Stomach (tissue), 4 donors: ENCODE data around the gene EFHD1.

ENCODE experiments used
- EP300 ChIP-seq: sonication (generic); formaldehyde crosslinking; IDR thresholded peaks from one replicate; pipeline ENCODE4 v1.6.1; 2017; ENCODE audit warnings: antibody characterized with exemption
- POLR2A ChIP-seq, 4 donors: fragments of 450-650 bp; IDR thresholded peaks; one replicate each; pipeline ENCODE4 v1.6.1; 2016; ENCODE audit warnings: antibody characterized with exemption in 4 of 4, control low read depth in 2 of 4, mild to moderate bottlenecking in 1 of 4, moderate library complexity in 1 of 4
- POLR2AphosphoS5 ChIP-seq, 3 donors: sonication (generic); formaldehyde crosslinking; IDR thresholded peaks; one replicate each; pipeline ENCODE4 v1.6.1; 2016; ENCODE audit warnings: antibody characterized with exemption in 3 of 3
- TF ChIP-seq, protein P1 (sequence below), 7 experiments: fragments of 450-650 bp in 4 of 7; fragments of 200-600 bp in 3 of 7; sonication (generic) in 3 of 7; IDR thresholded peaks; one replicate each; pipeline ENCODE4 v1.5.1; 2016 to 2019; ENCODE audit warnings: antibody characterized with exemption in 7 of 7, control low read depth in 2 of 7, mild to moderate bottlenecking in 1 of 7

DNA sequence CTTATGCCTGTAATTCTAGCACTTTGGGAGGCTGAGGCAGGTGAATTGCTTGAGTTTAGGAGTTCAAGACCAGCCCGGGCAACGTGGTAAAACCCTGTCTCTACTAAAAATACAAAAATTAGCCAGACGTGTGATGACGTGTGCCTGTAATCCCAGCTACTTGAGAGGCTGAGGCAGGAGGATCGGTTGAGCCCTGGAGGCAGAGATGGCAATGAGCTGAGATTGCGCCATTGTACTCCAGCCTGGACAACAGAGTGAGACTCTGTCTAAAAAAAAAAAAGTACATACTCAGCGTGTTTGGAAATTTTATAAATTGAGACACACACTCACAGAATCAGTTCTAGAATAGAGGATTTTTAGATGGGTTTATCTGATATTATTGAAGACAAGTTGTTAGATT, 46.6 kb downstream of the EFHD1 start:
- TF ChIP-seq, protein P1, sequence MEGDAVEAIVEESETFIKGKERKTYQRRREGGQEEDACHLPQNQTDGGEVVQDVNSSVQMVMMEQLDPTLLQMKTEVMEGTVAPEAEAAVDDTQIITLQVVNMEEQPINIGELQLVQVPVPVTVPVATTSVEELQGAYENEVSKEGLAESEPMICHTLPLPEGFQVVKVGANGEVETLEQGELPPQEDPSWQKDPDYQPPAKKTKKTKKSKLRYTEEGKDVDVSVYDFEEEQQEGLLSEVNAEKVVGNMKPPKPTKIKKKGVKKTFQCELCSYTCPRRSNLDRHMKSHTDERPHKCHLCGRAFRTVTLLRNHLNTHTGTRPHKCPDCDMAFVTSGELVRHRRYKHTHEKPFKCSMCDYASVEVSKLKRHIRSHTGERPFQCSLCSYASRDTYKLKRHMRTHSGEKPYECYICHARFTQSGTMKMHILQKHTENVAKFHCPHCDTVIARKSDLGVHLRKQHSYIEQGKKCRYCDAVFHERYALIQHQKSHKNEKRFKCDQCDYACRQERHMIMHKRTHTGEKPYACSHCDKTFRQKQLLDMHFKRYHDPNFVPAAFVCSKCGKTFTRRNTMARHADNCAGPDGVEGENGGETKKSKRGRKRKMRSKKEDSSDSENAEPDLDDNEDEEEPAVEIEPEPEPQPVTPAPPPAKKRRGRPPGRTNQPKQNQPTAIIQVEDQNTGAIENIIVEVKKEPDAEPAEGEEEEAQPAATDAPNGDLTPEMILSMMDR (IDR thresholded peaks at IDR 0.05): no peak
- TF ChIP-seq POLR2A (IDR thresholded peaks at IDR 0.05) (no peak), POLR2AphosphoS5 (IDR thresholded peaks at IDR 0.05) (no peak), EP300 (no peak)
